Prostate gland (tissue), 2 donors: ENCODE results near the gene LANCL3. TPM values are rescaled to one million over a fixed set of nuclear protein-coding genes. Genes with fewer than 3 reads are reported as not detected.

ENCODE experiments used
- DNase-seq: peaks from one replicate; pipeline ENCODE4 v3.0.0-alpha.2; 2019; ENCODE audit warnings: low spot score
- H3K27ac ChIP-seq, 2 donors: fragments of 200-600 bp; sonication (generic); 2 replicates each; pipeline ENCODE4 v1.5.1; 2017 to 2019
- H3K27me3 ChIP-seq: fragments of 200-600 bp; sonication (generic); replicated peaks from 2 replicates; pipeline ENCODE4 v1.5.1; 2019; ENCODE audit not compliant: insufficient read depth
- H3K36me3 ChIP-seq, 2 donors: fragments of 200-600 bp; sonication (generic); 1 replicate in 1 of 2; 2 replicates in 1 of 2; pipeline versions ENCODE4 v1.5.1 to v1.8.1; 2017 to 2019
- H3K4me1 ChIP-seq: fragments of 200-600 bp; sonication (generic); replicated peaks from 2 replicates; pipeline ENCODE4 v1.5.1; 2019
- H3K4me3 ChIP-seq, 2 donors: fragments of 200-600 bp; sonication (generic); 2 replicates each; pipeline ENCODE4 v1.5.1; 2017 to 2019
- H3K9me3 ChIP-seq: fragments of 200-600 bp; sonication (generic); 2 replicates; pipeline ENCODE4 v1.5.1; 2017
- POLR2A ChIP-seq: fragments of 450-650 bp; IDR thresholded peaks from one replicate; pipeline ENCODE4 v1.6.1; 2016; ENCODE audit warnings: antibody characterized with exemption, mild to moderate bottlenecking
- POLR2AphosphoS5 ChIP-seq: sonication (generic); formaldehyde crosslinking; IDR thresholded peaks from one replicate; pipeline ENCODE4 v1.6.1; 2017; ENCODE audit warnings: antibody characterized with exemption
- WGBS: methylation state at CpG from one replicate; pipeline ENCODE4 v1.1.5; 2018; 5-methylcytosine and 5-hydroxymethylcytosine counted together
- intact Hi-C: fragments of 100-400 bp; cut with DNase I; formaldehyde crosslinking; loops from one replicate; pipeline ENCODE4 v1.14.2; 2022
- total RNA-seq, 2 donors: library from RNA; depleted of rRNA; stranded (reverse); fragments of >200 nt; gene quantifications; one replicate each; pipeline ENCODE4 v1.1.0, GENCODE V29; 2016
- TF ChIP-seq, protein P1 (sequence below), 4 experiments: fragments of 200-600 bp in 2 of 4; fragments of 450-650 bp in 2 of 4; sonication (generic) in 2 of 4; IDR thresholded peaks; 1 replicate in 3 of 4; 2 replicates in 1 of 4; pipeline ENCODE4 v1.5.1; 2016 to 2019; ENCODE audit warnings: antibody characterized with exemption in 4 of 4, mild to moderate bottlenecking in 2 of 4, moderate library complexity in 2 of 4

The LANCL3 gene
- total RNA-seq, 2 donors from 2014 or later, result 0.74 to 1.2 TPM

DNA sequence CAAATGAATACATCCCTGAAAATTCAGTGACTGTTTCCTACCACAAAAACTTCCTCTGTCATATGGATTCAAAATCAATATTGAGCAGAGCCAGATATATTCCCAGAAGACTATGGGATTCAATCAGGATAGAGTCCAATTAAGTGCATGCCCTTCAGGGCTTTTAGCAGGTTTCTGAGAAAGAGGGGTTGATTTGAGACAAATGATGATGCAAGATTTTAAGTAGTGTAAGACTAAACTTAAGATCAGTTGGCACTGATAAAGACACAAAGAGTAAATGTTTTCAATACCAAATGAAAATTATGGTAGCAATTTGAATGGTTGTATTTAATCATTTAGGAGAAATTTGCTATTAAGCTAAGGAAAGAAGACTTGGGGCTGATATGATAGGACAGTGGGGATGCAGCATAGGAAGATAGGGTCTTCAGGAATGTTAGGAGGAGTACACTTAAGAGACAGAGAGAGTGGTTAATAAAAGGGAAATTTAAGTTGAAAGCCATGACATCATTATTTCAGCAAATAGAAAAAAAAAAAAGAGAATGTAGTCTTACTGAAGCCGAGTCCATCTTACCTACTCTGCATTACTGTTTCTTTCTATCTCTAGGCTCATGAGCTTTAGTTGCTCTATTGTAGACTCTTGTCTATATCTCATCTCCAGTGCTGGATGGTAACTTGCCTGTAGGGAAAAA, 82.1 kb downstream of the LANCL3 start:
- H3K27ac ChIP-seq, result no peak overlapping the region
- no peak for DNase-seq
- H3K36me3 ChIP-seq, result no peaks in the 10 kb centered on the region
- no peaks in the 10 kb centered on the region for H3K9me3 ChIP-seq
- no peak overlapping the region for H3K4me3 ChIP-seq
- WGBS, result 81% methylated on average over 1 of the region's 1 CpG
- H3K27me3 ChIP-seq, result no peaks in the 10 kb centered on the region
- no peaks in the 10 kb centered on the region for H3K4me1 ChIP-seq
- intact Hi-C loops, result no loop called here
- TF ChIP-seq, protein P1, sequence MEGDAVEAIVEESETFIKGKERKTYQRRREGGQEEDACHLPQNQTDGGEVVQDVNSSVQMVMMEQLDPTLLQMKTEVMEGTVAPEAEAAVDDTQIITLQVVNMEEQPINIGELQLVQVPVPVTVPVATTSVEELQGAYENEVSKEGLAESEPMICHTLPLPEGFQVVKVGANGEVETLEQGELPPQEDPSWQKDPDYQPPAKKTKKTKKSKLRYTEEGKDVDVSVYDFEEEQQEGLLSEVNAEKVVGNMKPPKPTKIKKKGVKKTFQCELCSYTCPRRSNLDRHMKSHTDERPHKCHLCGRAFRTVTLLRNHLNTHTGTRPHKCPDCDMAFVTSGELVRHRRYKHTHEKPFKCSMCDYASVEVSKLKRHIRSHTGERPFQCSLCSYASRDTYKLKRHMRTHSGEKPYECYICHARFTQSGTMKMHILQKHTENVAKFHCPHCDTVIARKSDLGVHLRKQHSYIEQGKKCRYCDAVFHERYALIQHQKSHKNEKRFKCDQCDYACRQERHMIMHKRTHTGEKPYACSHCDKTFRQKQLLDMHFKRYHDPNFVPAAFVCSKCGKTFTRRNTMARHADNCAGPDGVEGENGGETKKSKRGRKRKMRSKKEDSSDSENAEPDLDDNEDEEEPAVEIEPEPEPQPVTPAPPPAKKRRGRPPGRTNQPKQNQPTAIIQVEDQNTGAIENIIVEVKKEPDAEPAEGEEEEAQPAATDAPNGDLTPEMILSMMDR (IDR thresholded peaks at IDR 0.05), result no peak
- TF ChIP-seq POLR2AphosphoS5, result no peak
- TF ChIP-seq POLR2A, result no peak

DNA sequence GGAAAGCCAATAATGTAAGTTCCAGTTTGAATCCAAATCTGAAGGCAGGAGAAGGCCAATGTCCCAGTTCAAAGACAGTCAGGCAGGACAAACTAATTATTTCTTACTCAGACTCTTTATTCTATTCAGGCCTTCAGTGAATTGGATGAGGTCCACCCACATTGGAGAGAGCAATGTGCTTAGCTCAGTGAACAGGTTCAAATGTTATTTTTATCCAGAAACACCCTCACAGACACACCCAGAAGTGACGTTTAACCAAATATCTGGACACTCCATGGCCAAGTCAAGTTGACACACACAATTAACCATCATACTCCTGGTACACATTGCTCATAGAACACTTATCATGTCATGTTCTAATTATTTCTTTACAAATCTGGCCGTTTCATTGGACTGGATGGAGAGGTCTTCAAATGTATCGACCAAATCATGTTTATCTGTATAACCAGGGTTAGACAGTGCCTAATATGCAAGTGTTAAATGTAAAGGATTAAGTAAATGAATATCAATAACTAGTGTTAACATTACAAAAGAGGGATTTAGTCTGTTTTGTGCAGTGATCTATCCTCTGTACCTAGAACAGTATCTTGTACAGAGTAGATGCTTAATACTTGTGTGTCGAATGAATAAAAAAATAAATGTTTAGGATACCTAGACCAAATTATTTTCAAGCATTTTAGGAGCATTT, 87.0 kb downstream of the LANCL3 start:
- Histone ChIP-seq H3K4me1 (no peaks in the 10 kb centered on the region), H3K9me3 (no peaks in the 10 kb centered on the region), H3K4me3 (no peak overlapping the region), H3K27ac (no peak overlapping the region), H3K27me3 (no peaks in the 10 kb centered on the region), H3K36me3 (no peaks in the 10 kb centered on the region)
- TF ChIP-seq POLR2A (no peak), POLR2AphosphoS5 (no peak)
- TF ChIP-seq, protein P1 (IDR thresholded peaks at IDR 0.05), result no peak
- intact Hi-C loops, result no loop called here
- no peak for DNase-seq
- WGBS, result 90% methylated on average over 4 of the region's 4 CpGs

DNA sequence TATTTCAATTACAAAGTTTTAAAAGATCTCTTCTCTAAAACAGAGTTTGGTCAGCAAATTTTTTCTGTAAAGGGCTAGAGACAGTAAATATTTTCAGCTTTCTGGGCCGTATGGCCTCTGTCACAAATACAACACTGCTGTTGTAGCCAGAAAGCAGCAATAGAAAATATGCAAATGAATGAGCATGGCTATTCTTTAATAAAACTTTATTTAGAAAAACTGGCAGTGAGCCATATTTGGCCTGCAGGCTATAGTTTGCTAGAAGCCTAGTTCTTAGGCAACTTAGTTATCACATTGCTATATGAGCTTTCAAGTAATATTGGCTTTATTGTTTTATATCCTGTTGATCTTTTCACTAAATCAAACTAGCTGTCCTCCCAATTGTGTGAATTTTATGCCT, 87.6 kb downstream of the LANCL3 start:
- no peak for DNase-seq
- H3K9me3 ChIP-seq, result no peaks in the 10 kb centered on the region
- TF ChIP-seq, protein P1 (IDR thresholded peaks at IDR 0.05), result no peak
- TF ChIP-seq POLR2AphosphoS5 (no peak), POLR2A (no peak)
- H3K4me1 ChIP-seq, result no peaks in the 10 kb centered on the region
- H3K27me3 ChIP-seq, result no peaks in the 10 kb centered on the region
- no peak overlapping the region for H3K27ac ChIP-seq
- no peaks in the 10 kb centered on the region for H3K36me3 ChIP-seq
- intact Hi-C loops, result no loop called here
- 81% methylated on average over 1 of the region's 1 CpG for WGBS
- H3K4me3 ChIP-seq, result no peak overlapping the region

DNA sequence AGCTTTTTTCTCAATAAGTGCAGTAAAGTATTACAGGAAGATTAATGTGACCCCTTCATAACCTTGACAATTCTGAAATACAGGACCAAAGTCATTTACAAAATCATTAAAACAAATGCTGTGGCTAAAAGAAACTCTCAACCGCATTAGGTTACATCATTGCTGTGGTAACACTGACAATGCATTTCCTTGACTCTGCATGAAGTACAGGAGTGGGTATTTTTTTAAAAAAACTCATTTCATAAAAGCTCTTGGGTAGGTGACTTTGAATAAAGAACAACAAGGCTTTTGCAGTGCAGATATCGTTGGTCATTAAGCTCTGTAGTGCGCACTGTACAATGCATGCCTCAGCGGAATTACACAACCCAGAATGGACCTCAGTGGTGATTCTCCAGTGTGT, 90.7 kb downstream of the LANCL3 start:
- WGBS, result 98% methylated on average over 4 of the region's 4 CpGs
- Histone ChIP-seq H3K4me1 (no peaks in the 10 kb centered on the region), H3K27ac (no peak overlapping the region), H3K36me3 (no peaks in the 10 kb centered on the region), H3K9me3 (no peaks in the 10 kb centered on the region), H3K4me3 (no peak overlapping the region), H3K27me3 (no peaks in the 10 kb centered on the region)
- TF ChIP-seq, protein P1 (IDR thresholded peaks at IDR 0.05), result no peak
- TF ChIP-seq POLR2A (no peak), POLR2AphosphoS5 (no peak)
- no peak for DNase-seq
- intact Hi-C loops, result no loop called here

DNA sequence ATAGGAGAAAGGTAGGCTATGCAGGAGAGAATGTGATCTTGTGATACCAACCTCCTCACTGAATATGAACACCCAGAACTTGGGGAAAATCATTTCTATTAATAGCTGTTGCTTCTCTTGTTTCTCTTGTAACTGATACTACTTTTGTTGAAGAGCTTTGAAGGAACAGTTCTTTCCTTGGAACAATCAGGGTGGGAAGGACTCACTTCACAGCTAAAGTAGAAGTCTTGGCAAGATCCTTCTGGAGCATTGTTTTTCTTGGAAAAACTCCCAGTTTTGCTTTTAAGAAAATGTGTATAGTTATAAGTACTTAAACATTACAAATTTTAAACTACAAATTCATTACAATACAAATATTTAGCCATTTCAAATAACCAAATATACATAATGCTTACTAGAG, 95.1 kb downstream of the LANCL3 start:
- Histone ChIP-seq H3K9me3 (no peaks in the 10 kb centered on the region), H3K27ac (no peak overlapping the region), H3K27me3 (no peaks in the 10 kb centered on the region), H3K4me3 (no peak overlapping the region), H3K4me1 (no peaks in the 10 kb centered on the region), H3K36me3 (no peaks in the 10 kb centered on the region)
- TF ChIP-seq, protein P1 (IDR thresholded peaks at IDR 0.05), result no peak
- TF ChIP-seq POLR2AphosphoS5 (no peak), POLR2A (no peak)
- intact Hi-C loops, result no loop called here
- DNase-seq, result no peak
